Stimulated activated CD4-positive, alpha-beta T cell treated with anti-CD3 and anti-CD28 coated beads, Interleukin-2, amount 100 ng/mL, for 48 hours (primary cell): Measurements from ENCODE around the gene BMP5.

Source experiments
- DNase-seq, 2 donors: peaks; one replicate each; pipeline ENCODE4 v3.0.0-alpha.2; 2020

BMP5 gene

GRCh38 chr6:55705451-55706440 is 169.6 kb downstream of the BMP5 start:
- DNase-seq = no peak

GRCh38 chr6:55704421-55704820 is 171.0 kb downstream of the BMP5 start:
- DNase-seq = no peak
